ENCODE results near the gene PALMD. TPM values are rescaled to one million over a fixed set of nuclear protein-coding genes. Genes with fewer than 3 reads are reported as not detected.

The PALMD gene
- total RNA-seq, 1 experiment from 2014 or later: not detected

DNA sequence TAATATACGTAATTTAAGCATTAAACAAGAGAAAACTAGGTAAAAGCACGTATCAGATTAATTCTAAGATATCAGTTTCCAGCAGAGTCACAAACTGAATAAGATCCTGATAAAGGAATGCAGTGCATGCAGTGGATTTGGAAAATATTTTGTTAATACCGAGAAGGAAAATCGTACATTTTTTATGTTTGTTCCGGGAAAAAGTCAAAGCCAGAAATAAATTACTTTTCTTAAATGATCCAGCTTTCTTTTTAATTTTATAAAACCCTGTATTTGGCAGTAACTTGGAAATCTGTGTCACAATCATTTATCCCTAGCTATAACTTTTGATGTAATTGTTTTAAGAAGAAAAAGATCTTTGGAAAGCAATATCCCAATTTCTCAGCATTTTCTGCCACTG lies 955 bp downstream of the PALMD start:
- H3T11ph ChIP-seq (ENCODE audit: low read length): no peak overlapping the region
- no peak overlapping the region for H2AFZ ChIP-seq (ENCODE audit: low read length)
- no peak overlapping the region for H4K5ac ChIP-seq (ENCODE audit: insufficient read length, low read depth, low read length)
- no peaks in the 10 kb centered on the region for H3K9me3 ChIP-seq (ENCODE audit: control insufficient read depth, low read depth, low read length)
- H2BK12ac ChIP-seq (ENCODE audit: insufficient read length, low read depth, low read length): no peak overlapping the region
- H3K4me3 Mint-ChIP-seq: no peak overlapping the region
- H4K20me1 ChIP-seq (ENCODE audit: control insufficient read depth, insufficient read depth, insufficient read length): no peaks in the 10 kb centered on the region
- no peak overlapping the region for H3K27ac Mint-ChIP-seq
- DNase-seq: no peak
- H3K79me2 ChIP-seq (ENCODE audit: insufficient read depth, low read length): no peaks in the 10 kb centered on the region
- H2BK5ac ChIP-seq (ENCODE audit: insufficient read length, low read length): no peak overlapping the region
- no peaks in the 10 kb centered on the region for H3K27me3 ChIP-seq (ENCODE audit: insufficient read depth, low read length)
- WGBS (ENCODE audit: extremely low coverage, insufficient read length, low lambda C conversion rate): no CpG with 5 or more reads among the region's 5 CpGs
- H4K8ac ChIP-seq (replicated peaks; ENCODE audit: insufficient read length, low read depth, low read length): no peak overlapping the region
- H3K4me2 ChIP-seq (ENCODE audit: insufficient read depth, insufficient read length, low read length): no peak overlapping the region
- no peak overlapping the region for H2BK120ac ChIP-seq (ENCODE audit: low read depth, low read length, poor library complexity, severe bottlenecking)
- H3K79me1 ChIP-seq (ENCODE audit: insufficient read depth, low read depth, low read length, poor library complexity, severe bottlenecking): no peaks in the 10 kb centered on the region
- H3K18ac ChIP-seq (ENCODE audit: insufficient read length, low read depth, low read length): no peak overlapping the region
- H4K91ac ChIP-seq (ENCODE audit: insufficient read length, low read depth, low read length): no peak overlapping the region
- H2BK15ac ChIP-seq (ENCODE audit: low read depth, low read length): no peak overlapping the region
- no peaks in the 10 kb centered on the region for H3K23me2 ChIP-seq (ENCODE audit: insufficient read length, low read depth, low read length, poor library complexity, severe bottlenecking)
- no peak overlapping the region for H3K56ac ChIP-seq (ENCODE audit: insufficient read length, low read depth, low read length)
- H2BK20ac ChIP-seq (ENCODE audit: low read depth, low read length, poor library complexity, severe bottlenecking): no peak overlapping the region
- peaks cover 4% of the 10 kb centered on the region for H3K4me1 ChIP-seq (ENCODE audit: insufficient read depth, low read length)
- no peak overlapping the region for H3K9ac ChIP-seq (ENCODE audit: extremely low read depth, insufficient read length, low read length)
- H3K23ac ChIP-seq (ENCODE audit: insufficient read length, low read depth, low read length): no peak overlapping the region
- no peak overlapping the region for H2AK5ac ChIP-seq (ENCODE audit: insufficient read length, low read length)
- no peak overlapping the region for H3K4ac ChIP-seq (ENCODE audit: low read depth, low read length)
- no peak overlapping the region for H3K27ac ChIP-seq (ENCODE audit: insufficient read length, low read depth, low read length)
- no peaks in the 10 kb centered on the region for H3K36me3 Mint-ChIP-seq (ENCODE audit: insufficient read depth in 1 of 3, low read depth in 3 of 3)
- H3K14ac ChIP-seq (ENCODE audit: insufficient read depth, low read length): no peak overlapping the region
- H3K27me3 Mint-ChIP-seq (ENCODE audit: low read depth): no peaks in the 10 kb centered on the region; the same call in 1 of the 2 replicates
- peaks cover 40 to 49% of the 10 kb centered on the region in 2 experiments for H3K4me1 Mint-ChIP-seq
- TF ChIP-seq CTCF (conservative IDR thresholded peaks at IDR 0.05): no peak
- no peaks in the 10 kb centered on the region for H3K9me3 Mint-ChIP-seq

Data from H9 (cell line).